T-helper 22 cell (primary cell): ENCODE results near the gene FEZF2.

ENCODE experiments used
- DNase-seq: peaks from one replicate; pipeline ENCODE4 v3.0.0-alpha.2; 2020; ENCODE audit warnings: low read depth

Gene FEZF2

GRCh38 chr3:62372621-62373041 lies 719 bp downstream of the FEZF2 start:
- no peak for DNase-seq

GRCh38 chr3:62371720-62372591 lies 1.4 kb downstream of the FEZF2 start:
- no peak for DNase-seq

- DNase-seq, result no peak
These were observed 2.3 kb downstream of the FEZF2 start for GRCh38 chr3:62370858-62371719.

GRCh38 chr3:62370112-62370857 lies 3.1 kb downstream of the FEZF2 start:
- DNase-seq, result no peak

- no peak for DNase-seq
These were observed 3.9 kb downstream of the FEZF2 start for GRCh38 chr3:62369476-62369743.

- DNase-seq, result no peak
These were observed 4.5 kb downstream of the FEZF2 start for GRCh38 chr3:62368705-62369475.

GRCh38 chr3:62368290-62368704 lies 5.1 kb downstream of the FEZF2 start:
- DNase-seq, result no peak

- DNase-seq, result no peak
These were observed 5.6 kb downstream of the FEZF2 start for GRCh38 chr3:62367763-62368195.

- DNase-seq, result no peak
These were observed 7.2 kb downstream of the FEZF2 start for GRCh38 chr3:62366126-62366484.

GRCh38 chr3:62365391-62366125 lies 7.8 kb downstream of the FEZF2 start:
- DNase-seq, result no peak

- DNase-seq, result no peak
These were observed 9.2 kb downstream of the FEZF2 start for GRCh38 chr3:62364191-62364590.

- no peak for DNase-seq
These were observed 10.1 kb downstream of the FEZF2 start for GRCh38 chr3:62363275-62363674.

- DNase-seq, result no peak
These were observed 11.5 kb downstream of the FEZF2 start for GRCh38 chr3:62361824-62362223.

- no peak for DNase-seq
These were observed 12.1 kb downstream of the FEZF2 start for GRCh38 chr3:62361261-62361660.

- no peak for DNase-seq
These were observed 13.8 kb downstream of the FEZF2 start for GRCh38 chr3:62359531-62359930.

GRCh38 chr3:62356356-62356755 lies 17.0 kb downstream of the FEZF2 start:
- no peak for DNase-seq

- no peak for DNase-seq
These were observed 17.6 kb downstream of the FEZF2 start for GRCh38 chr3:62355703-62356102.

- DNase-seq, result no peak
These were observed 29.6 kb downstream of the FEZF2 start for GRCh38 chr3:62343755-62344154.

- no peak for DNase-seq
These were observed 38.2 kb downstream of the FEZF2 start for GRCh38 chr3:62335196-62335595.

GRCh38 chr3:62332835-62333244 lies 40.5 kb downstream of the FEZF2 start:
- no peak for DNase-seq

GRCh38 chr3:62332017-62332416 lies 41.3 kb downstream of the FEZF2 start:
- no peak for DNase-seq
